Natural killer cell treated with Interleukin-12 subunit alpha and Interleukin-12 subunit beta and Interleukin-15 and Interleukin-18, amount 100 ng/mL, for 72 hours (primary cell): ENCODE measurements around the gene MRPL28. TPM values are rescaled to one million over a fixed set of nuclear protein-coding genes. Genes with fewer than 3 reads are reported as not detected.
A peak's percentile ranks its signal among the peaks of the same experiment; 100 is the strongest.
"Not testable (repeated sequence)": the region's sequence is repeated elsewhere in the genome, so short reads cannot be mapped to it uniquely, and the experiment has no call there.

Experiments
- ATAC-seq, 2 donors: fragments of 150-1000 bp; cut with Tn5 transposase in 1 of 2; sonication (Bioruptor Pico), chemical (Tn5 transposase) in 1 of 2; 2 replicates each; pipeline ENCODE4 v1.10.0; 2021
- DNase-seq: peaks from one replicate; pipeline ENCODE4 v3.0.0; 2022; ENCODE audit warnings: low spot score
- H3K27ac Mint-ChIP-seq, 2 donors: 1 replicate in 1 of 2; 2 replicates in 1 of 2; pipeline ENCODE4 v1.8.0; 2022; ENCODE audit warnings: mixed read lengths in 2 of 2, mild to moderate bottlenecking in 1 of 2, moderate library complexity in 1 of 2
- H3K27me3 Mint-ChIP-seq, 2 donors: 1 replicate in 1 of 2; 2 replicates in 1 of 2; pipeline ENCODE4 v1.8.0; 2022; ENCODE audit warnings: mixed read lengths in 2 of 2
- H3K36me3 Mint-ChIP-seq: one replicate; pipeline ENCODE4 v1.8.0; 2022; ENCODE audit warnings: mixed read lengths
- H3K4me1 Mint-ChIP-seq, 2 donors: 1 replicate in 1 of 2; 2 replicates in 1 of 2; pipeline ENCODE4 v1.8.0; 2022; ENCODE audit warnings: low read depth in 2 of 2, mixed read lengths in 2 of 2, mild to moderate bottlenecking in 1 of 2
- H3K4me3 Mint-ChIP-seq: one replicate; pipeline ENCODE4 v1.8.0; 2022; ENCODE audit warnings: mixed read lengths
- H3K9me3 Mint-ChIP-seq: 2 replicates; pipeline ENCODE4 v1.8.0; 2022; ENCODE audit warnings: mixed read lengths
- total RNA-seq, 2 donors: library from RNA; stranded (reverse); gene quantifications; one replicate each; pipeline ENCODE4 v1.2.3, GENCODE V29; 2022

The MRPL28 gene
- total RNA-seq, 2 donors from 2014 or later: 80.6 to 98.6 TPM

GRCh38 chr16:364595-365491 is 5.5 kb downstream of the MRPL28 start:
- peaks cover 6 to 11% of the 10 kb centered on the region in 2 donors for H3K4me1 Mint-ChIP-seq
- H3K9me3 Mint-ChIP-seq: no peaks in the 10 kb centered on the region
- no peaks in the 10 kb centered on the region for H3K27me3 Mint-ChIP-seq
- no peak for DNase-seq
- H3K36me3 Mint-ChIP-seq: no peaks in the 10 kb centered on the region
- no peak overlapping the region for H3K4me3 Mint-ChIP-seq
- ATAC-seq: no peak
- no peak overlapping the region for H3K27ac Mint-ChIP-seq

- H3K4me3 Mint-ChIP-seq: no peak overlapping the region
- no peak overlapping the region for H3K27ac Mint-ChIP-seq
- H3K27me3 Mint-ChIP-seq: no peaks in the 10 kb centered on the region
- ATAC-seq (no peak), DNase-seq (no peak)
- no peaks in the 10 kb centered on the region for H3K36me3 Mint-ChIP-seq
- peaks cover 6 to 7% of the 10 kb centered on the region in 2 donors for H3K4me1 Mint-ChIP-seq
- H3K9me3 Mint-ChIP-seq: no peaks in the 10 kb centered on the region
These were observed 6.4 kb downstream of the MRPL28 start for GRCh38 chr16:363766-364490.

- DNase-seq: no peak
- H3K4me3 Mint-ChIP-seq: no peak overlapping the region
These were observed 7.1 kb downstream of the MRPL28 start for GRCh38 chr16:363110-363765.

GRCh38 chr16:362702-362999 is 7.7 kb downstream of the MRPL28 start:
- not testable (repeated sequence) for H3K36me3 Mint-ChIP-seq, H3K27ac Mint-ChIP-seq, H3K4me1 Mint-ChIP-seq, H3K4me3 Mint-ChIP-seq, DNase-seq, H3K27me3 Mint-ChIP-seq, H3K9me3 Mint-ChIP-seq, ATAC-seq

More at GRCh38 chr16:363110-363765, 7.1 kb downstream of the MRPL28 start:
- H3K27ac Mint-ChIP-seq: no peak overlapping the region
- ATAC-seq: no peak
- H3K36me3 Mint-ChIP-seq: no peaks in the 10 kb centered on the region
- no peaks in the 10 kb centered on the region for H3K9me3 Mint-ChIP-seq
- no peaks in the 10 kb centered on the region for H3K27me3 Mint-ChIP-seq
- H3K4me1 Mint-ChIP-seq: peaks cover 5 to 6% of the 10 kb centered on the region in 2 donors

- no peaks in the 10 kb centered on the region for H3K36me3 Mint-ChIP-seq
- DNase-seq: peak; percentile 80
- no peaks in the 10 kb centered on the region for H3K27me3 Mint-ChIP-seq
- H3K27ac Mint-ChIP-seq: no peak overlapping the region
- peaks cover 5 to 6% of the 10 kb centered on the region in 2 donors for H3K4me1 Mint-ChIP-seq
- no peaks in the 10 kb centered on the region for H3K9me3 Mint-ChIP-seq
- no peak overlapping the region for H3K4me3 Mint-ChIP-seq
- peak; percentile 85 to 87 for ATAC-seq
These were observed 8.3 kb downstream of the MRPL28 start for GRCh38 chr16:361872-362701.

GRCh38 chr16:361341-361871 is 8.9 kb downstream of the MRPL28 start:
- Mint-ChIP-seq H3K27me3 (no peaks in the 10 kb centered on the region), H3K9me3 (no peaks in the 10 kb centered on the region), H3K4me1 (peaks cover 5 to 6% of the 10 kb centered on the region in 2 donors), H3K4me3 (no peak overlapping the region), H3K27ac (no peak overlapping the region), H3K36me3 (no peaks in the 10 kb centered on the region)
- no peak for DNase-seq
- no peak for ATAC-seq

GRCh38 chr16:360698-361336 is 9.5 kb downstream of the MRPL28 start:
- no peaks in the 10 kb centered on the region for H3K36me3 Mint-ChIP-seq
- H3K4me3 Mint-ChIP-seq: no peak overlapping the region
- no peak for ATAC-seq

GRCh38 chr16:359871-360697 is 10.3 kb downstream of the MRPL28 start:
- Mint-ChIP-seq H3K9me3 (no peaks in the 10 kb centered on the region), H3K36me3 (no peaks in the 10 kb centered on the region), H3K27me3 (no peaks in the 10 kb centered on the region), H3K27ac (no peak overlapping the region), H3K4me3 (no peak overlapping the region), H3K4me1 (peaks cover 6 to 11% of the 10 kb centered on the region in 2 donors)
- ATAC-seq (no peak), DNase-seq (no peak)

More at GRCh38 chr16:360698-361336, 9.5 kb downstream of the MRPL28 start:
- no peaks in the 10 kb centered on the region for H3K9me3 Mint-ChIP-seq
- H3K4me1 Mint-ChIP-seq: peaks cover 5 to 6% of the 10 kb centered on the region in 2 donors
- no peak overlapping the region for H3K27ac Mint-ChIP-seq
- H3K27me3 Mint-ChIP-seq: no peaks in the 10 kb centered on the region
- no peak for DNase-seq

GRCh38 chr16:359067-359763 is 11.1 kb downstream of the MRPL28 start:
- Mint-ChIP-seq H3K27ac (no peak overlapping the region), H3K27me3 (no peaks in the 10 kb centered on the region), H3K9me3 (no peaks in the 10 kb centered on the region), H3K36me3 (no peaks in the 10 kb centered on the region), H3K4me3 (no peak overlapping the region), H3K4me1 (peaks cover 9 to 15% of the 10 kb centered on the region in 2 donors)
- no peak for DNase-seq
- no peak for ATAC-seq

GRCh38 chr16:356741-357140 is 13.6 kb downstream of the MRPL28 start:
- DNase-seq: no peak
- no peaks in the 10 kb centered on the region for H3K36me3 Mint-ChIP-seq
- H3K4me3 Mint-ChIP-seq: no peak overlapping the region
- no peak for ATAC-seq
- no peaks in the 10 kb centered on the region for H3K27me3 Mint-ChIP-seq
- H3K4me1 Mint-ChIP-seq: peaks cover 8 to 17% of the 10 kb centered on the region in 2 donors
- H3K9me3 Mint-ChIP-seq: no peaks in the 10 kb centered on the region
- H3K27ac Mint-ChIP-seq: peak overlapping the region in 1 of 2 donors; percentile 48

- H3K27me3 Mint-ChIP-seq: no peaks in the 10 kb centered on the region
- DNase-seq (no peak), ATAC-seq (no peak)
- no peaks in the 10 kb centered on the region for H3K36me3 Mint-ChIP-seq
- H3K27ac Mint-ChIP-seq: peak overlapping the region; percentile 72 to 85
- peak overlapping the region; percentile 65 for H3K4me3 Mint-ChIP-seq
- H3K4me1 Mint-ChIP-seq: peaks cover 15 to 23% of the 10 kb centered on the region in 2 donors
- no peaks in the 10 kb centered on the region for H3K9me3 Mint-ChIP-seq
These were observed 15.3 kb downstream of the MRPL28 start for GRCh38 chr16:354971-355461.
